ENCODE measurements around the gene EPHA4.

Gene EPHA4

DNA sequence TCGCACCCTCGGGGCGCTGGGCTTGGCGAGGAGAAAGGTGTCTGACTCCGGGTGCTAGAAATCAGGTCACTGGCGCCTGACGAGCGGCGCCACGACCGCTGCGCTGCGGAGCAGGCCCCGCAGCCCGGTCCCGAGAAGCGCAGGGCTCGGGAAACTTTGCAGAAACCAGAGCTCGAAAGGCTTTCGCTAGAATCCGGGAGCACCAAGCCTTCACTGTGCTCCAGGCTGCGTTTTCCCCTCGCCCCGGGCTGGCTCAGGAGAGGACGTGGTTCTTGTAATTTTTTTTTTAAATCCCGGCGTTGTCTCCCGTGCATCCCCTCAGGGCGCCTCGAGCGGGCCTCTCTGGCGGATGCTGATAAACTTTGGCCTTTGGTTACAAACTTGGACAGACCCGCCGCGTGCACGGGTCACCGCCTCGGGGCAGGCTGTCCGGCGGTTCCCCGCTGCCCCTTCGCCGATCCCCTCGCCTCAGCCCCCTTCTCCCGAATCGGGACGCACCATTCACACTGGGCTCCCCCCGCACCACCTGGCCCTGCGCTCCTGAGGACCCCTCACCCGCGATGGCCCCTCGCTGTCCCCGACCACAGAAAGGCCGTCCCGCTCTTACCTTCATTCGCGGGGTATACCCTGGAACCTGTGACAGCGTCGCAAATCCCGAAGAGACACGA lies 419 bp downstream of the EPHA4 start:
- peak; percentile 46 for DNase-seq (ENCODE audit: low spot score)

DNA sequence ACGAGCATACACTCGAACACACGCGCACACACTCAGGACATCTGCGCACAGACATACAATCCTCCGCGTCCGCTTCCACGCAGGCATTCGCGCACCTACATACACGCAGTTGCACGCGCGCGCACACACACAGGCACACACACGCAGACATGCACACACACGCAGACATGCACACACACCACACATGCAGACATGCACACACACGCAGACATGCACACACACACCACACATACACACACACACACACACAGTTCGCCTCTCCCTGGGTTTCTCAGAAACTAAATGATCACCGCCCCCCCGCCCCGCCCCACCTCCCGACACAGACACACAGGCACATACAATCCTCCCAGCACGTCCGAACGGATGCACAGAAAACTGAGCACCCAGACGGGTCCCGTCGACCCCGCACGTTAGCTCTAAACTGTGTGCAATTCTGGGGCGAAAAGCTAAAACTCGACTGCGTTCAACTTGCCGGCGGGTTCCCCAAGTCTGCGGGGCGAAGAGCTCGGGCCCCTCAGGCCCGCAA lies 1.0 kb downstream of the EPHA4 start:
- no peak for DNase-seq (ENCODE audit: low spot score)

DNA sequence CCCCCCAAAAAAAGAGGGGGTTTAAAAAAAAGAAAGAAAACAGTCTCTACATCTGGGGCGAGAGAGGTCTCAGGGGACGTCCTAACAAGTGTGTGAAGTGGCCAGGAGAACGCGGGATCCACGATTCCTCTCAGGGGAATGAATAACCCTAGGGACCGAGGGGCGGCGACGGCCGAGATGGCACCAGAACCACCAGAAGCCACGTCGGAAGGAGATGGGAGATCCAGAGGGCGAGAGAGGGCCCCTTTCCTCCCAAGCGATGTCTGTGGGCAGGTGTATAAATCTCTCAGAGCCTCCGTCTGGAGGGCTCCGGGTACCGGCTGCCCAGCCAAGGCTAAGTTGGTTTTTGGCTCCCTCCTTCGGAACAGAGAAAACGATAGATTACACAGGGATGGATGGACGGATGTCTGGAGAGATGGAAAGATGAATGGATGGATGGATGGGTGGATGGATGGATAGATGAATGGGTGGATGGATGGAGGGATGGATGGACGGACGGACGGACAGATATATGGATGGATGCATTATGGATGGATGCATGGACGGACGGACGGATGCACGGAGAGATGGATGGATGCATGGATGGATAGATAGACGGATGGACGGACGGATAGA lies 1.7 kb downstream of the EPHA4 start:
- peak; percentile 23 for DNase-seq (ENCODE audit: low spot score)

DNA sequence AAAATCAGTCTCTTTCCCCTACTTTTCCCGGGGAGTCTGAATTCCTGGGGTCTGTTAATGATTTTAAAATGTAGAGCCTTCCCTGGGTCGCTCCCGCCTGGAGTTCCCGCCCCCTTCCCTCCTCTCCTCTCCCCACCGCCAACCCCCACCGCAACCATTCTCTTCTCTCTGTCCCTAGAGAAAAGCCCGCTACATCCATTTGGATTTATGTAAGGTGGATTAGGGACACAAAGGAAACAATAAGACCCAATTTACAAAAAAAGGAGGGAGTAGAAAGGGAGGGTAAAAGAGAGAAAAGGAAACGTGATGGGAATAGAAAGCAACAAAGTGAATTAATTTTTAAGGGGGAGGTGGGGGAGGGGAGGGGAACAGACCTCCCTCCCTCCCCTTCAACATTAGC lies 2.2 kb downstream of the EPHA4 start:
- no peak for DNase-seq (ENCODE audit: low spot score)

DNA sequence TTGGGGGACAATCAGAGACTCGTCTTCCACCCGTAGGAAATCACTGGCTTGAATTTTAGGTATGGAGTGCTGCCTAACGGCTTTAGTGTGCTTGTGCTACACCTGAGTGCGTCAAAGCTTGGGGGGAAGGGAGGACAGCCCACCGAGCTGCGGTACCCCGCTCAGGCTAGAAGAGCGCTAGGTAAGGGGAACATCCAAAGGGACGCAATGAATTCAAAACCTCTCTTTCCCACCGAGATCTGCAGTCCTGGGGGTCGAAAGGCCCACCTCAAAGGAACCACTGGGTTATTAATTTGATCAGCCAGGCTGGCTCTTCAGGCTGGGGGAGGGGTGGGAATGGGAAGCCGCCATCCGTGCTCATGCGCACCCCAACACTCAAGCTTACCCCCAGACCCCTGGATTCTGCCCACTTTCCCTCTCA lies 2.7 kb downstream of the EPHA4 start:
- no peak for DNase-seq (ENCODE audit: low spot score)

DNA sequence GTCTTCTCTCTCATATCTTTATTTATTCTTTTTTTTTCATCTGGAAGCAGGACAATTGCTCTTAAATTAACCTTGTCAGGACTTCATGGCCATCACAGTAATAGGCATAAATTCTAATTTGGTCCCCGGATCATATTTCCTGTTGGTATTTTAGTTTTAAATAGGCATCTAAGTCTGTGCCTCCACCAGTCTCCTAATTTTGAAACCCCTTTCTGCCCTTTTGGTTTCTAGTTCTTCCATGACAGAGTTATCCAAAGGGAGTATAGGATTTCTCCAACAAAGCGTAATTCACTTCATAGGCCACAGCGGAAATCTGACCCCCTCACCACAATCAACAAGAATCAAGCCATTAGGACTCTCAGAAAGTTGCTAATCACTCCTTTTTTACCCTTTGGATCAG lies 3.8 kb downstream of the EPHA4 start:
- no peak for DNase-seq (ENCODE audit: low spot score)

DNA sequence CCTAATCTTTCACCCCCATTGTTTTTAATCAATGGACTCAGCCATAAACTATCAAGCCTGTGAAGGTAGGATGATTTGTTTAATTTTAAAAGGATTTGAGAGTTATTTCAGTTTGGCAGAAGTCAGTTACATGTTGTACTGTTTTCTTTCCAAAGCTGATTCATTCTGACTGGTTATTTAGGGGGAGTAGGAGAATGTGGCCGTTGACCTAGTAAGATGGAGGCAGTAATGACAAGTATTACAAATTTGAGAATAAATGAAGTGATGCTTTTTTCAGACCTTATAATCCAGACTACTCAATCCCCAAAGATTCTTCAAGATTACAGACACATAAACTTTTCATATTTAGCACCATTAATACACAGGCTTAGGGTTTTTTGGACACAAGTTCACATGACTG lies 4.3 kb downstream of the EPHA4 start:
- no peak for DNase-seq (ENCODE audit: low spot score)

DNA sequence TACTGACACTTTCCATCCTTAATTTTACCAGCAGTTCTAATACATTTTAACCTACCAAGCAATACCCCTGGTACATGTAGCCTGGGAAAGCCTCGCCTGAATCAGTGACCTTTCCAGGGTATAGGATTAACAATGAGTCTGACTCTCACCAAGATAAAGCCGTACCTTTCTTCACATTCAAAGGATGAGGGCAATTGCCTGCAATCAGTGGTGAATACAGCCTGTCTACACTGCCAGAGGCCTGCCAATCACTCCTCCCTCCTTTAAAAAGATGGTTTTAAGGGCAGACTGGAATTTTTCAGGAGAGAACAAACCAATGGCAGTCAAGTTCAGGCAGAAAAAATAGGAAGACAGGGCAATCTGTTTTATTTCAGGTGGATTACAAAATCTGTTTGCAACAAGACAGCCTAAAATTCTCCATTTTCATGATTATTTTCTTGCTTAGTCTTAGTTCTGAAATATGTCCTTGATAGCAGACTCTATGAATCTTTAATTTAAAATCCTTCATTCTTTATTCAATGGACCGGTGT lies 4.8 kb downstream of the EPHA4 start:
- no peak for DNase-seq (ENCODE audit: low spot score)

DNA sequence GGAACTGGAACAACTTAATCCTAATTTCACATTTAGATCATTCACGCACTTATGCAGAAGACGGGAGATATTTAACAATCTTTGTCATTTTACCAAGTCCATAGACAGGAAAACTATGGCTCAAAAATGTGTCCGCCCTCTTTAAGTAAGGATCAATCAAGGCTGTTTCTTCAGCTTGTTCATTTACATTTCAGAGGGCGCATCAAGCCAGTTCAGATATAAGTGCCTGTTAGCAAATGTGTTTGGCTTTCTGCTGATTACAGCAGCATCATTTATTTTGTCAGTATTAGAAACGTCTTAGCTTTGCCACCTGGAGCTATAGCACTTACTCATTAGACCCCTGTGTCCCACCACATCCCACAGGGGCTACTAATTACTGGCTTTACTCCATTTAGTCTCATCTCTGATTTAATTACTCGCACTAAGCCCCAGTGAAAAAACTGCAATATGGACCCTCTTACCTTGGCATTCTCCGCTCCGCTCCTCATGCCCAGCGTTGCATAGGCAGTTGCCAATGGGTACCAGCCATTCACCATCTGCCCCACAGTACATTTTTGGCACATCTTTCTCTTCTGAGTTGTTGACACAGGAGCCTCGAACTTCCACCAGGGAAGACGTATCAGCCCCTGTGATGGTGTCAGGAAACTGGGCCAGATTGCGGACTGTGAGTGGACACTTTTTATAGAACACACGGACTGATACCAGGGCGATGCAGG lies 8.7 kb downstream of the EPHA4 start:
- no peak for DNase-seq (ENCODE audit: low spot score)

DNA sequence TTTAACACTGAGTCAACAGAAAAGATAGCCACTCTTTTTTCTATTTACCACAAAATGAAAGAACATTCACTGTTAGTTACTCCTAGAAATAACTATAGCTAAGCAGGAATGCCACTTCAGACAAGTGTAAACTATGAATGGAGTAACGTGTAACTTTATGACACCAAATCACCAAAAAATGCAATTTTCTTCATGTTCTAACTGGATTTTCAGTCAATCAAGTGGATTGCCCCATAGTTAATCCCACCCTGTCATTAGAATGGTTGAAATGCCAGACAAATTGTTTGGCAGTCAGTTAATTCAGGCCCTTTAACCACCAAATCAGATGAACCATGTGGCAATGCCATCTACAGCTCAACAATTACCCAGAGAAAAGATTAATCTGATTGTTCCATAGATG lies 9.9 kb downstream of the EPHA4 start:
- DNase-seq (ENCODE audit: low spot score) = no peak

DNA sequence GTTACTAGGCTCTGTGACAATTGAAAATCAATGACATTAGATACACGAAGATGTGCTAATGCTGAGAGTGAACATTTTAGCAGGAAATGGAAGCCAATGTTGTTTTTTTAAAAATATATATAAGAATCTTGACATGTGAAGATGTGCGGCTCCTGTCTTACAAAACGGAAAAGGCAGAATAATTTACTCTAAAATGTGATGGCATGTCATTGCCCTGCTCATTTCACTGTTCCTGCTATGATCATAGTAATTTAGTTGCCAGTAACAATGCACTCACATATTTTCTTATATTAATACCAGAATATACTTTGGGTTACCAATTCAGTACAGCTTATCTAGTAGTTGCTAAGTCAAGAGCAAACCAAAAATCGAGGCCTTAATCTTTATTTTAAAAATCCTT lies 10.3 kb downstream of the EPHA4 start:
- no peak for DNase-seq (ENCODE audit: low spot score)

DNA sequence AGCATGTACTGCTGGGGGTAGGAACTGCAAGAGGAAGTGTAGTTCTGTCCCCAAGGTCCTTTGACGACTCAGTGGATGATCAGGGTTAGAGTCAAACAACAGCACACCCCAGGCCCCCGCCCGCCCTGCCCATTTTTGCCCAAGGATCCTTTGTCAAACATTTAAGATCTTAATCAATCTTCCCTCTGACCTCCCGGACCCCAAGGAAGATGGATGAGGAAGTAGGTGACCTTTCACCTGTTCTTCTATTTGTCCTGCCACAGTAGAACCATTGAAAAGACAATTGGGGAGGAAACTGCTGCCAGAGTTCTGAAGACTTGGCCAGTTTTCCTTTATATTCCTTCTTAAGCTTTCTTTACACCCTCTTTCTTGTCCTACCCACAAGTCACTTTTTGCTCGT lies 12.1 kb downstream of the EPHA4 start:
- no peak for DNase-seq (ENCODE audit: low spot score)

DNA sequence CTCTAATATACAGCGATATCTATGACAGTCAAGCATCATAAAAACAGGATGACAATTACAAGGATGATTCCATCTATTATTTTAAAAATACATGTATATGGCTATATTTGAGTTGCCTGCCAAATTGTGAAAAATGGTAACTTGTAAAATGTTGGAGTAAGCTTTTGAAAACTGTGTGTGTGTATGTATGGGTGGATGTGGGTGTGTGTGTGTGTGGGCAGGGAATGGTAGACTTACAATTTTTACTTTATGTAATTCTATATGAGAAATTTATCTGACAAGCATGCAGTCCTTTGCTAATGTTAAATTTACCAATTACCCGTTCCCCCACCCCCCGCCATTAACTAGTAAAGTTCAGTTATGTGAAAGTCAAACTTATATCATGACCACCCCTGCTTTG lies 14.0 kb downstream of the EPHA4 start:
- no peak for DNase-seq (ENCODE audit: low spot score)

DNA sequence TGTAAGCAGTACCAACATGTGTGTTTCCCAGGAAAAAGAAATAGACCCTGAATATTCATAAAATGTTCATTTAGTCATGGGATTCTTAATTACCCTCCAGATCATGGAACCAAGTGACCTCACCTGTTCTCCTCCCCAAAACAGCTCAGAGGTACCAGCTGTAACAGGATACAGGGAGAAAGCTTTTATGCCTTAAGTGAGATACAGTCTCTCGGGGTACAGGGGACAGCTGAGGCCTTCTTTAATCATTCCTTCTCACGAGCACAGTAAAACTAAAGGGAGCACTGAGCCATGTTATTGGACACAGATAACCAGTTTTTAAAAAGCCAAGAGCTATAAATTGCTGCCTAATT lies 16.6 kb downstream of the EPHA4 start:
- DNase-seq (ENCODE audit: low spot score) = peak; percentile 14

DNA sequence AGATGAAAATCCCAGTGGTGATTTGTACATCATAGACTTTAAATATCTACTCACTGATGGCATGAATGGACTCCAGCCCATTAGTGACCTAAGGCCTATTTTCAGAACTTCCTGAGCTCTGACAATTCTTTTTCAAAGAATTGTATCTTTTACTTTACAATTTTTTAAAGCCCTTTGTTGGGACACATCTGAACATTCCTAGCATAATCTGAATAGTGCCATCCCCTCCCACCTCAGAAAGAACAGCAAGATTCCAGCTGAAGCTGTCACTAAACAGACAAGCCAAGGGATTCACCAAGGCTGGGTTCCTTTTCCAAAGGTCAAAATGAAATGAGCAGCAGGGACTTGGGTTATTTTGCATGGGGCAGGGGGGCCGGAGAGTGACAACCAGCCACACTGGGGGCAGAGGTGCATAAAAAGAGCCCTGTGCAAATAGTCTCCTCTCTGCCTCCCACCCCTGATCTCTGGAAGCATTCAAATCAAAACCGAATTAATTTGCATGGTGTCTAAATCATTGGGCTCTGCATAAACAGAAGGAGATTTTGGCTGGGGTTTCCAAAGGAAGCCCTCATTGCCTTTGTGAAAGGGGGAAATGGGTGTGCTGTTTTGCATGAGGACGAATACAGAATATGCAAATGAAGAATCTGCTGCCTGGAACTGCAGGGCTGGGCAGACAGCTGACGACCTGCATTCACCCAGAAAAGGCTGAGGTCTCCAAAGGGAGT lies 17.2 kb downstream of the EPHA4 start:
- peak; percentile 72 for DNase-seq (ENCODE audit: low spot score)

DNA sequence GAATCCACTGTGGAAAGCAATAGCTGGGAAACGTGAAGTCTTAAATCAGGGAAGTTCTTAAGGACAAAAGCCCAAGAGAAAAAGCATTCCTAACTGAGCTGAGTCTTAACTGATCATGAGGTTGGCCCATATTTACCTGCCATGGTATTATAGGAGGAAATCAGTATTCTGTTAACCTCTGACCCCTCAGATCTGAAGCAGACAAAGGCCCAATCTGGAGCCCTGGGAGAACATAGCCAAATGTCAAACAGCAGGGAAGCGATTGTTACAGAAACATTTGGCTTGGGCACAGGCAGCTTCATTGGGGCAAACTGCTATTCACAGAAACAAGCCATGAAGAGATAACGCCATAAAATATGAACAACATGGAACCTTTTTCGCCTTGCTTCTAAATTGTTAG lies 18.8 kb downstream of the EPHA4 start:
- DNase-seq (ENCODE audit: low spot score) = no peak

DNA sequence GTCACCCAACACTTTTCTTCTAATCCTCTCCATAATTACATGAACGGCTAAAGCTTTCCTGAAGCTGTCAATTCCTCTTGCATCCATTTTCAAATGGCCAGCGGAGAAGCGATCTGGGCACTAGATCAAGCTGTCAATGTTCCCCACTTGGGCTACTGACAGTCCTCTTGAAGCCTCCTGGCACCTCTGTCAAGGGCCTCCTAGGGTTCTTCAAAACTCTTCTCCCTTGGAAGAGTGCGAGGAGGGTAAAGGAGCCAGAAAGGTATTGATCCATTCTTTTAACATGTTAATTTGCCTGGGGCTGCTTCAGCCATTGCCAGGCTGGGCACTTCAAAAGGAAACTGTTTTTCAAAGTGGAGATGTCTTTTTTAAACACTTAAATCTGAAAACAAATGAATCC lies 19.8 kb downstream of the EPHA4 start:
- no peak for DNase-seq (ENCODE audit: low spot score)

DNA sequence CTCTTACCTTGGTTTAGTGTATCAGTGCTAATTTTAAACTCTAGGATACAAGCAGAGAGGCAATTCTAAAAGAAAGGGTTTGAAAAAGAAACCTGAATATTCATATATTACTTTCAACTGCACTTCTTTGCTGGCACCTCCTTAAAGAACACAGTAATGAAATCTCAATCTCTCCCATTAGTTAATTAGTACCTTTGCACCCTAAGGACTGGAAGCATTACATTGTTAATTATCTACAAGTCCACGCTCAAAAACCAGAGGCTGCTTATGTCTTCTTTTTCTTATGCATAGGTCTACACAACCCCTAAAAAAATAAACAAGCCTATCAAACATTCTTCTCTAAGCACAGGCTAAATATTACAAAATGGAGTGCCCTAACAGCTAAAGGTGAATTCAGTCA lies 20.2 kb downstream of the EPHA4 start:
- no peak for DNase-seq (ENCODE audit: low spot score)

DNA sequence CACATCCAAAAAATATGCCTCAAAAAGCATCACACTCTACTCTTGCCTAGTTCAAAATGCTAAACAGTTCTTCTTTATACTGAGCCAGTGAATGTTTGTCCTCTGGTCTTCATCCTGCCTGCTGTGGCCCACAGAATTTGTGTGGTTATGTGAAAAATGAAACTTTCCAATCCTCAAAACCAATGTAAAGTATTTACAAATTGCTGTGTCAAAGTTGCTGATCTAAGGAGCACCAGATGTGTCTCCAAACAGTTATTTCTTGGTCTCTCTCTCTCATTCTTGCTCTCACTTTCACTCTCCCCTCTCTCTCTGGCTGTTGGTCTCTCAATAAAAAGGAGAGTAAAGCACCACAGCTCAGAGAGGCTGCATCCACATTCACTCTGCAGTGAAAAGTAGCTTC lies 23.0 kb downstream of the EPHA4 start:
- no peak for DNase-seq (ENCODE audit: low spot score)

DNA sequence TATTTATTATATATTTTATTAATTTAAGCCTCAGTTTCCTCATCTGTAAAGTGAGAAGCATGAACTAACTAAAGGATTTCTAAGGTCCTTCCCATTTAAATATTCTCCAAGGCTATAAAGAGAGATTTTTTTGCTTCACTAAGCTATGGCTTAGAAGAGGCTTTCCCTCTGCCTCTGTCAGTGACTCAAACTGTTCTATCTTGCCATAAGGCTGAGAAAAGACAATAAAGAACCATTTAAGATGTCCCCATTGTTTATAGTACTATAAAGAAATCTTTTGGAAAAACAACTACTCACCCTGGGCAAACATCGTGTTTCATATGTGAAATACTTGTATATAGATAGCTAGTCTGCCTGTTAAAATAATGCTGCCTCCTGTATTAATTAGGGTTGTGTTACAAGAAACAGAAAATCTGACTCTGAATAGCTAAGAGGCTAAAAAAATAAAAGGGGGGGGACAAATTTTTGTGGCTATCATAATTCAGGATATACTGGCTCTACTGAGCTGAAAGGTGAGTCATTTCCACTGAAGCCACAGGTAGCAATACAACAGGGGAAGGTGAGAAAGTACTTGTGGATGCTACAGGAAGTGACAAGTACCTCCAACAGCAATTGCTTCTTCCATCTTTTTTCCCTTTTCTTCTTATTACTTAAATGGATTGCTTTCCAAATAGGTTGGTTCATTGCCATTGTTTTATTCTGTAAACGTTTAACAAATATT lies 25.4 kb downstream of the EPHA4 start:
- DNase-seq (ENCODE audit: low spot score) = no peak

DNA sequence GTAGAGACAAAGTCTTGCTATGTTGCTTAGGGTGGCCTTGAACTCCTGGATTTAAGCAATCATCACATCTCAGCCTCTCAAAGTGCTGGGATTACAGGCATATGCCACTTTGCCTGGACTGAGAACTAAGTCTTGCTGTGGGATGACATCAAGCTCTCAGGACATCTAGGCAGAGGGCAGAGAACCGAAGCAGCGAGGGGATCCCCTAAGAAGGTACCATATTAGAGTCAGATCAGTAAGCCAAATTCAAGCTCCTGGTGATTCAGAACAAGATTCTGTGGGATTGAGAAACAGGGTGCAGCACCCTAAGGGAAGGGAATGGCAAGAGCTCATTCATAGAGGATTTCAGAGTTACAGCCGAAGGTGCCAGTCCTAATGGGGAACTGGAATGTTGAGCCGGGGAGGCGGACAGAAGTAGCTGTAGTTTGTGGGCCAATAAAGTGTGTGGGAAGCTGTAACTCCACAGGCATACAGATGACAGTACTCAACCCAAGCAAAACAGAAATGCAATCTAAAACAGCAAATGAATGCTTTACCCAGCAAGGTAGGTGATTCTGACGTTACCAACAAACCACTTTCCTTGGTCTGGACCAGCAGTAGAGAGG lies 30.9 kb downstream of the EPHA4 start:
- DNase-seq (ENCODE audit: low spot score) = no peak

All from germinal center (tissue), 1 donor.